HEK293 (cell line): Measurements from ENCODE around the gene SLC38A1.

Source experiments
- PBX3 ChIP-seq: sonication (generic); formaldehyde crosslinking; IDR thresholded peaks from 2 replicates; pipeline ENCODE4 v1.8.1; 2022; ENCODE audit warnings: mild to moderate bottlenecking, moderate library complexity, missing genetic modification reagents
- SP2 ChIP-seq: fragments of 450-650 bp; formaldehyde crosslinking; IDR thresholded peaks from 2 replicates; pipeline ENCODE4 v1.5.1; 2016; ENCODE audit warnings: missing biosample characterization, missing genetic modification characterization
- TCF7L2 ChIP-seq: IDR thresholded peaks from 2 replicates; pipeline ENCODE4 v1.6.1; 2011; ENCODE audit warnings: low read depth, mild to moderate bottlenecking, inconsistent platforms, low read length, moderate library complexity, borderline replicate concordance
- YY1 ChIP-seq: fragments of 450-650 bp; formaldehyde crosslinking; IDR thresholded peaks from 2 replicates; pipeline ENCODE4 v1.5.1; 2018; ENCODE audit warnings: missing biosample characterization, missing genetic modification characterization
- ZBTB49 ChIP-seq: fragments of 450-650 bp; formaldehyde crosslinking; IDR thresholded peaks from 2 replicates; pipeline ENCODE4 v1.5.1; 2016; ENCODE audit warnings: missing biosample characterization, missing genetic modification characterization, low read depth
- ZNF140 ChIP-seq: fragments of 450-650 bp; formaldehyde crosslinking; IDR thresholded peaks from 2 replicates; pipeline ENCODE4 v1.5.1; 2016; ENCODE audit warnings: missing biosample characterization, missing genetic modification characterization
- ZNF248 ChIP-seq: fragments of 450-650 bp; formaldehyde crosslinking; IDR thresholded peaks from 2 replicates; pipeline ENCODE4 v1.5.1; 2017; ENCODE audit warnings: missing biosample characterization, missing genetic modification characterization
- ZNF266 ChIP-seq: fragments of 450-650 bp; formaldehyde crosslinking; IDR thresholded peaks from 2 replicates; pipeline ENCODE4 v1.5.1; 2016; ENCODE audit warnings: missing biosample characterization, missing genetic modification characterization, low read depth
- ZNF302 ChIP-seq: fragments of 450-650 bp; formaldehyde crosslinking; IDR thresholded peaks from 2 replicates; pipeline ENCODE4 v1.5.1; 2016; ENCODE audit warnings: missing biosample characterization, missing genetic modification characterization, low read depth
- ZNF704 ChIP-seq: fragments of 450-650 bp; formaldehyde crosslinking; IDR thresholded peaks from 2 replicates; pipeline ENCODE4 v1.5.1; 2016; ENCODE audit warnings: missing biosample characterization, missing genetic modification characterization
- TF ChIP-seq, protein P1 (sequence below): fragments of 450-650 bp; formaldehyde crosslinking; IDR thresholded peaks from 2 replicates; pipeline ENCODE4 v1.5.1; 2016; ENCODE audit warnings: missing biosample characterization, missing genetic modification characterization
- TF ChIP-seq, protein P2 (sequence below): fragments of 450-650 bp; formaldehyde crosslinking; IDR thresholded peaks from 2 replicates; pipeline ENCODE4 v1.5.1; 2016; ENCODE audit warnings: missing biosample characterization, missing genetic modification characterization

DNA sequence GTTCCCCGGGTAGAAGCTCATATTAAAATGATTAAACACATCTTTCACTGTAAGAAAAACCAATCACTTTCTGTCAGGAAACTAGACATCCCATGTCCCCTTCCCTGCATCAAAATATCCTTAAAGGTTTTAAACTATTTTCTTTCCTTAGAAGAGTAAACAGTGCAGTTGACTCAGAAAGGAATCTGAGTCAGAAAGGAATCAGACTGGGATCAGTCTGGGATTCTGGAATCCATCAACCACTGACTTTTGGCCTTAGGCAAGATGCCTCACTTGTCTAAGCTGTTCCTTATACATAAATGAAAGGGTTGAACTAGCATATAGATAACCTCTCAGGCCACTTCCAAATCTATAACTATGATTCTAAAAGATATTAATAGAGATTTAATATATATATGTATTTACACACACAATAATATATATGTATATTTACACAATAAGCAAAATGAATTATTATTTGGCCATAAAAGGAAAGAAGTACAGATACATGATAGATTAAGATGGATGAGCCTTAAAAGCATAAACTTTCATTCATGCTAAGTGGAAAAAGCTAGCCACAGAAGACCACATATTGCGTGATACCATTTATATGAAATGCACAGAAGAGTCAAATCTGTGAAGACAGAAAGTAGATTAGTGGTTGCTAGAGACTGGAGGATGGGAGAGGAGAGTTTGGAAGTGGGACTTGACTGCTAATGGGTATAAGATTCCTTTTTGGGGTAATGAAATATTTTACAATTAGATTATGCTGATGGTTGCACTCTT is 114.4 kb downstream of the SLC38A1 start:
- TF ChIP-seq, protein P1, sequence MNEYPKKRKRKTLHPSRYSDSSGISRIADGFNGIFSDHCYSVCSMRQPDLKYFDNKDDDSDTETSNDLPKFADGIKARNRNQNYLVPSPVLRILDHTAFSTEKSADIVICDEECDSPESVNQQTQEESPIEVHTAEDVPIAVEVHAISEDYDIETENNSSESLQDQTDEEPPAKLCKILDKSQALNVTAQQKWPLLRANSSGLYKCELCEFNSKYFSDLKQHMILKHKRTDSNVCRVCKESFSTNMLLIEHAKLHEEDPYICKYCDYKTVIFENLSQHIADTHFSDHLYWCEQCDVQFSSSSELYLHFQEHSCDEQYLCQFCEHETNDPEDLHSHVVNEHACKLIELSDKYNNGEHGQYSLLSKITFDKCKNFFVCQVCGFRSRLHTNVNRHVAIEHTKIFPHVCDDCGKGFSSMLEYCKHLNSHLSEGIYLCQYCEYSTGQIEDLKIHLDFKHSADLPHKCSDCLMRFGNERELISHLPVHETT (tag by site-specific recombination), result no peak
- TF ChIP-seq PBX3 (CRISPR knock-in tag), result no peak
- no peak for TF ChIP-seq YY1 (tag by site-specific recombination)
- no peak for TF ChIP-seq ZNF704 (tag by site-specific recombination)
- no peak for TF ChIP-seq ZNF266 (tag by site-specific recombination)
- TF ChIP-seq TCF7L2, result no peak
- TF ChIP-seq, protein P2, sequence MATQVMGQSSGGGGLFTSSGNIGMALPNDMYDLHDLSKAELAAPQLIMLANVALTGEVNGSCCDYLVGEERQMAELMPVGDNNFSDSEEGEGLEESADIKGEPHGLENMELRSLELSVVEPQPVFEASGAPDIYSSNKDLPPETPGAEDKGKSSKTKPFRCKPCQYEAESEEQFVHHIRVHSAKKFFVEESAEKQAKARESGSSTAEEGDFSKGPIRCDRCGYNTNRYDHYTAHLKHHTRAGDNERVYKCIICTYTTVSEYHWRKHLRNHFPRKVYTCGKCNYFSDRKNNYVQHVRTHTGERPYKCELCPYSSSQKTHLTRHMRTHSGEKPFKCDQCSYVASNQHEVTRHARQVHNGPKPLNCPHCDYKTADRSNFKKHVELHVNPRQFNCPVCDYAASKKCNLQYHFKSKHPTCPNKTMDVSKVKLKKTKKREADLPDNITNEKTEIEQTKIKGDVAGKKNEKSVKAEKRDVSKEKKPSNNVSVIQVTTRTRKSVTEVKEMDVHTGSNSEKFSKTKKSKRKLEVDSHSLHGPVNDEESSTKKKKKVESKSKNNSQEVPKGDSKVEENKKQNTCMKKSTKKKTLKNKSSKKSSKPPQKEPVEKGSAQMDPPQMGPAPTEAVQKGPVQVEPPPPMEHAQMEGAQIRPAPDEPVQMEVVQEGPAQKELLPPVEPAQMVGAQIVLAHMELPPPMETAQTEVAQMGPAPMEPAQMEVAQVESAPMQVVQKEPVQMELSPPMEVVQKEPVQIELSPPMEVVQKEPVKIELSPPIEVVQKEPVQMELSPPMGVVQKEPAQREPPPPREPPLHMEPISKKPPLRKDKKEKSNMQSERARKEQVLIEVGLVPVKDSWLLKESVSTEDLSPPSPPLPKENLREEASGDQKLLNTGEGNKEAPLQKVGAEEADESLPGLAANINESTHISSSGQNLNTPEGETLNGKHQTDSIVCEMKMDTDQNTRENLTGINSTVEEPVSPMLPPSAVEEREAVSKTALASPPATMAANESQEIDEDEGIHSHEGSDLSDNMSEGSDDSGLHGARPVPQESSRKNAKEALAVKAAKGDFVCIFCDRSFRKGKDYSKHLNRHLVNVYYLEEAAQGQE (tag by site-specific recombination), result no peak
- no peak for TF ChIP-seq ZNF302 (tag by site-specific recombination)
- TF ChIP-seq ZNF140, result no peak
- no peak for TF ChIP-seq SP2 (tag by site-specific recombination)
- no peak for TF ChIP-seq ZBTB49 (tag by site-specific recombination)
- no peak for TF ChIP-seq ZNF248
